ENCODE measurements around the gene OXLD1.

- TF ChIP-seq CTCF (IDR thresholded peaks at IDR 0.05) = no peak
- TF ChIP-seq POLR2A (IDR thresholded peaks at IDR 0.05) = no peak
Observed at GRCh38 chr17:81696218-81696941, 30.0 kb upstream of the OXLD1 start.

All from adrenal gland (tissue), 5 donors.